RPMI8226 (cell line): ENCODE data around the gene PI4KB.
"Not testable (repeated sequence)": the region's sequence is repeated elsewhere in the genome, so short reads cannot be mapped to it uniquely, and the experiment has no call there.

ENCODE experiments used
- DNase-seq: peaks from one replicate; pipeline ENCODE4 v3.0.0-alpha.2; 2015

The PI4KB gene

DNA sequence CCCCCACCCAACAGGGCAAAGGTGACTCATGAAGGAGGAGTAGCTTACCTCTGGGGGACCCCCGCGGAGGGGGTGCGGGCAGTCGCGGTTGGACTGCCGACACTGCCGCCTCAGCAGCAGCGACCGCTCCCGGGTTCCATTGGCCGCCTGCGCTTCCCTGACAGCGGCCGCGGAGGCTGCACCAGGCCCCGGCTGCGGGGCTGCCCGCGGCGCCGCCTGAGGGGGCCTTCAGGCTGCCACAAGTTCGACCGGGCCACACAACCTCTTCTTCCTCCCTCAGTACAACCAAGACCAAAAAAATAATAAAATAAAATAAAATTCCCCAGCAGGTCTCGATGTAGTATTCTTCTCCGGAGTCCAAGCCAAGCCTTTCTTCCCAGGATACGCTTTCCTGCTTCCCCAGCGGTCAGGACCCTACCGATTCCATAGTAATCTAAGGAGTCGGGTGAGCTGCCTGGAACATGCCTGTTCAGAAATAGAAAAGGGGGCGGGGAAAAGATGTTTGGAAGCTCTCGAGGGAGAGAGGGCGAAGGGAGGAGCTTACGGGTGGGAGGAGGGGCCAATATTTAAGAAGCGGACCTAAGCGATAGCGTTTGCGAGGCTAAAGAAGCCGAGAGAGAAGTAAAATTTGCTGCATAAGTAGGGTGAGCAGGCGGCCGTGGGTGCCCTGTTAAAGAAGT, at the start of gene PI4KB:
PI4KB (minus strand) TSS at position 194 of the 680 bp plus-strand sequence. CDS start 10,935 bp downstream, outside the sequence.
- DNase-seq = peak; percentile 100

- DNase-seq = no peak
Observed at GRCh38 chr1:151373196-151373595, 46.0 kb upstream of the PI4KB start.

- DNase-seq = no peak
Observed at GRCh38 chr1:151372058-151372934, 45.1 kb upstream of the PI4KB start, which contains the start of gene SELENBP1. TSS of gene SELENBP1 (minus strand) at chr1:151372705. CDS start at chr1:151372641, 64 bp downstream.

GRCh38 chr1:151371370-151372057, 44.3 kb upstream of the PI4KB start:
- no peak for DNase-seq

DNA sequence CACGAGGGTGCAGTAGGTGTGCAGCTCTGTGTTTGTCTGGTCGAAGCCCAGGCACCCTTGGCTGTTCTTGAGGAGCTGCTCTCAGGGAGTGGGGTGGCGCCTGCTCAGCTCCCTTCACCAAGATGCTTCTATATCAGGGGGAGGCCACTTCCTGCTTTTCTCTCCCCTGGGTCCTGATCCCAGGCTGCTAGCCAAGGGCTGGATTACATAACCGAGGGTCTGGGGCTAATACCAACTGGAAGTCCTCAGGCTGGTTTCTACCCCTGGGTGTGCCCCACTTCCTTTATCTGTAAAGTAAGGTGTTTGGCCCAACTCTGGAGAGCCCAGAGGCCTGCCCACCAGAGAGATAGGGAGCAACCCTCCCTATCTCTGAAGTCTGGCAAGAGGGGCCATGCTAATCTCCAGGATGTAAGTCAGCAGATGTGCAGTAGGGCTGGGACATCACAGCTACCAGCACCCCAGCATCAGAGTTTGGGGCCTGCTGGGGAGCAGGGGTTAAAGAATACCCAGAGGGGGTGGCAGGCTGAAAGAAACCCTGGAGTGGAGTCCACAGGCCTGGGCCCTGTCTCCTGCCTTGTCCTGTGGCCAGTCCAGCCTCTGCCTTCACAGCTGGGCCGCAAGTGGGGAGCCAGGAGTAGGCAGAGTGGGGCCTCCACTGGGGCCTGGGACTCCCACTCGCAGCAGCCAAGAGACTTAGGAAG, 43.1 kb upstream of the PI4KB start:
- DNase-seq = no peak

- no peak for DNase-seq
Observed at GRCh38 chr1:151369621-151370048, 42.4 kb upstream of the PI4KB start.

DNA sequence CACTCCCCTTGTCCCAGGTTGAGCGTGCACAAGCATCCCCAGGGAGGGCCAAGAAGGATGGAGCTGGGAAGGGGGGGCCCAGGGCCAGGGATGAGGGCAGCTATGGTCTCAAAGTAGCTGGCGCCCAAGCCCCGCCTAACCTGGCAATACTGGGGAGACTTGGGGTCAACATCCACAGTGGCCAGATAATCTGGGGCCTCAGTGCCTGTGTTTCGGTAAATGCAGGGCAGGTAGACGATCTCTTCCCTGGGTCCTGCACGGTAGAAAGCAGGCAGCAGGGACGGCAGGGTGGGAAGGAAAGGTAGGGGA, 42.0 kb upstream of the PI4KB start:
- no peak for DNase-seq

DNA sequence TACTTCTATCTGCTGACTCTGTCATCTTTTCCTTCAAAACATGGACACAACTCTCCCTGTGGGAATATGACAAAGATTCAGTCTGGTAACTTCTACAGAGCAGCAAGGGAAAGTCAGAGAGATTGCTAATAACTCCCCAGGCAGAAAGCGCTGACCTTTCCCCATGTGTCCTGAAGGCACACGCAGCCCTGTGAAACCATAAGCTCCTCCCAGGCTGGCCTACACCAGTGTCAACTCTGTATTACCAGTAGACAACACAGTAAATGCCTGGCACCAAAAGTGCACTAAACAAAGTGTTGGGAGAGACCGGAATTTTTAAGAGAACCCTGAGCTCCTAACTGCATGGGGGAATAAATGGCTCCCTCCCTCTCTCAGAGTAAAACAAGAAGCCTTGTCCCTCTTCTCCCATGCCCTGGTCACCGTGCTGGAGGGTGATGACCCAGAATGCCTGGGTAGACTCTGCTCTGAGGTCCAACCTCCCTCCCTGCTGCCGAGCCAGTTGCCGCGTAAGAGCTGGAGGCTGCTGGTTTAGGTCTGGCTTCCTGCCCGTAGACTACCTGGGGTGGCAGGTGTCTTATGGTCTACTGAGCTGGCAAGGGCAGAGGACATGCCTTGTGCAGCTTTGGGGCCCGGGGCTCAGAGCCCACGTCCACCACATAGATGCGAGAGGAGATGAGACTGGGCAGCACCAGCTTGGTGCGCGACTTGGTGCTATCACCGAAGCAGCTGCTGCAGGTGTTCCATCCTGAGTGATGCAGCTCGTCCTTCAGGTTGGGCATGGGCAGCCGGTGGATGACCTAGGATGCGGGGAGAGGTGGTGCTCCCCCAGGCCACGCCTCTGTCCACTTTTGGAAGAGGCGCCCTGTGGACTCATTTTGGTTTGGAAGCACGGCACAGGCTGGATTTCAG, 41.4 kb upstream of the PI4KB start:
- DNase-seq = peak; percentile 56

GRCh38 chr1:151367658-151368392, 40.6 kb upstream of the PI4KB start:
- DNase-seq = no peak

- DNase-seq = no peak
Observed at GRCh38 chr1:151364996-151365395, 37.8 kb upstream of the PI4KB start.

DNA sequence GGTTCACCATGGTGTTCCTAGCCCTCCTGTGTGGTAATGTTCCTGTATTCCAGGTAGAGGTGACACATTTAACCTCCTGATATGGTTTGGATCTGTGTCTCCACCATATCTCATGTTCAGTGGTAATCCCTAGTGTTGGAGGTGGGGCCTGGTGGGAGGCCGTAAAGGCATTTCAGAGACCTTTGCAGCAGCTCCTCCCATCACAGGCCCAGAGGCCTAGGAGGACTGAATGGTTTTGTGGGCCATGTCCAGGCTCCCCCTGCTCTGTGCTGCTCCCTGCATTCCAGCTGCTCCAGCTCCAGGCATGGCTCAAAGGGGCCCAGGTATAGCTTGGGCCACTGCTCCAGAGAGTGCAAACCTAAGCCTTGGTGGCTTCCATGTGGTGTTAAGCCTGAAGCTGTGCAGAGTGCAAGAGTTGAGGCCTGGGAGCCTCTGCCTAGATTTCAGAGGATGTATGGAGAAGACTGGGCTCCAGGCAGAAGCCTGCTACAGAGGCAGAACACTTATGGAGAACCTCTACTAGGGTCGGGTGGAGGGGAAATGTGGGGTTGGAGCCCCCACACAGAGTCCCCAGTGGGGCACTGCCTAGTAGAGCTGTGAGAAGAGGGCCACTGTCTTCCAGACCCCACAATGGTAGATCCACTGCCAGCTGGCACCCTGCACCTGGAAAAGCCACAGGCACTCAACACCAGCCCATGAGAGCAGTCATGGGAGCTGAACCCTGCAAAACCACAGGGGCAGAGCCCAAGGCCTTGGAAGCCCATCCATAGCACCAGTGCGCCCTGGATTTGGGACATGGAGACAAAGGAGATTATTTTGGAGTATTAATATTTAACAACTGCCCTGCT, 35.3 kb upstream of the PI4KB start:
- DNase-seq = no peak

DNA sequence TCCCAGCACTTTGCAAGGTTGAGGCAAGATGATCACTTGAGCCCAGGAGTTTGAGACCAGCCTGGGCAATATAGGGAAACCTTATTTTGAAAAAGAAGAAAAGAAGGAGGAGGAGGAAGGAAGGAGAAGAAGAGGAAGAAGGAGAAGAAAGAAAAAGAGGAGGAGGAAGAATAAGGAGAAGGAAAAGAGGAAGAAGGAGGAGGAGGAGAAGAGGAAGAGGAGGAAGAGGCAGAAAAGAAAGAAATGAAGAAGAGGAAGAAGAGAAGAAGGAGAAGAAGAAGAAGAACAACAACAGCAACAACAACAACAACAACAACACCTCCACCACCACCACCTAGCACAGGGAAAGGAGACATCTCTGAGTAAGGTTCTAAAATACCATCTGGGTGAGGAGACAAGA, 34.7 kb upstream of the PI4KB start:
- no peak for DNase-seq

- DNase-seq = no peak
Observed at GRCh38 chr1:151356696-151357095, 29.5 kb upstream of the PI4KB start.

DNA sequence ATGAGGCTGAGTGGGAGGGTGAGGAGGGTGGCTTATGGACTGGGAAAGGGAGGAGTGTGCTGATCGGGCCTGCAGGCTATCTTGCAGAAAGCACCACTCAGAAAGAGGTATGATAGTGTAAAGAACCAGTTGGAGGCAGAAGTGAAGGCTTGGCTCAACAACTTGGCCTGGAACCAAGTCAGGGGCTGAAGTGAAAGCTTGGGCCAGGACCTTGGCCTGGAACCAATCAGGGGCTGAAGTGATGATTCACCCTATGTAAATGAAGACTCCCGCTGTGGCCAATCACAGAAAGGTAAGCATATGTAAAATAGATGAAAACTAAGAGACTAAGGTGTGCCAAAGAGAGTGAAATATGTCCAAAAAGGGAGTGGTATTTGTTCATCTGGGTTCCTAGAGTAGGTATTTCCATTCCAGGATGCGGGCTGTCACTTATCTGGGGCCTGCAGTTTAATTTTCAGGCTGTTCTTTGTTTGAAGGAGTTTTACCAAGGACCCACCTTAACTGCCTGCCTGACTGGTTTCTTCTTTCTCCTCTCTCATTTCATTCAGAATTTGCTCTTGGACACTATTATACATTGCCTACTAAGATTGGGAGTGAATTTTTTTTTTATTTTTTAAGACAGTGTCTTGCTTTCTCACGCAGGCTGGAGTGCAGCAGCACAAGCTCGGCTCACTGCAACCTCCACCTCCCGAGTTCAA, 25.0 kb upstream of the PI4KB start:
- peak; percentile 70 for DNase-seq

DNA sequence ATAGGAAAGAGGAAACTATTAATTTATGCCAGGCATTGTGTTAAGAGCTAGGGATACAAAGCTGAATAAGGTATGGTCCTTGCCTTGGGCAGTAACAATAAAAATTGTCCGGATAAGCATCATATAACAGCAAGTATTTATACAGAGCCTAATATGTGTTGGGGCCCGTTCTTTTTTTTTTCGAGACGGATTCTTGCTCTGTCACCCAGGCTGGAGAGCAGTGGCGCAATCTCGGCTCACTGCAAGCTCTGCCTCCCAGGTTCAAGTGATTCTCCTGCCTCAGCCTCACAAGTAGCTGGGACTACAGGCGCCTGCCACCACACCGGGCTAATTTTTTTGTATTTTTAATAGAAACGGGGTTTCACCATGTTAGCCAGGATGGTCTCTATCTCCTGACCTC, 23.1 kb upstream of the PI4KB start:
- DNase-seq = not testable (repeated sequence)

GRCh38 chr1:151347523-151348246, 20.5 kb upstream of the PI4KB start:
- peak; percentile 17 for DNase-seq

- DNase-seq = peak; percentile 99
Observed at GRCh38 chr1:151346769-151347522, 19.7 kb upstream of the PI4KB start, which contains the start of gene RFX5. TSS of gene RFX5 (minus strand) at chr1:151347252. CDS start at chr1:151346320, 932 bp downstream.
